HEK293T (cell line): Measurements from ENCODE around the gene OCA2.

Experiments
- CTCF ChIA-PET: fragments of 350-600 bp; formaldehyde crosslinking; extraction: SDS; loops from one replicate; lab custom pipeline; 2021; ENCODE audit warnings: antibody characterized with exemption, inconsistent platforms; lab: Yijun Ruan, JAX
- POLR2A ChIA-PET: fragments of 350-600 bp; formaldehyde crosslinking; extraction: SDS; loops from one replicate; lab custom pipeline; 2020; ENCODE audit warnings: antibody characterized with exemption, inconsistent platforms; lab: Yijun Ruan, JAX
- DNase-seq: peaks from one replicate; pipeline ENCODE4 v3.0.0; 2012; ENCODE audit warnings: mixed read lengths; ENCODE audit errors: extremely low spot score
- ARNT ChIP-seq: fragments of 450-650 bp; IDR thresholded peaks from 2 replicates; pipeline ENCODE4 v1.6.1; 2017; ENCODE audit warnings: mild to moderate bottlenecking
- BHLHE40 ChIP-seq: fragments of 450-650 bp; IDR thresholded peaks from 2 replicates; pipeline ENCODE4 v1.6.1; 2016; ENCODE audit warnings: mild to moderate bottlenecking, moderate library complexity, borderline replicate concordance
- CTBP1 ChIP-seq: fragments of 450-650 bp; IDR thresholded peaks from 2 replicates; pipeline ENCODE4 v1.6.1; 2016; ENCODE audit warnings: borderline replicate concordance
- ELF4 ChIP-seq: fragments of 450-650 bp; IDR thresholded peaks from 2 replicates; pipeline ENCODE4 v1.6.1; 2017; ENCODE audit warnings: antibody characterized with exemption
- FOXA1 ChIP-seq: fragments of 450-650 bp; IDR thresholded peaks from 2 replicates; pipeline ENCODE4 v1.6.1; 2016; ENCODE audit warnings: mild to moderate bottlenecking
- FOXK2 ChIP-seq: fragments of 450-650 bp; IDR thresholded peaks from 2 replicates; pipeline ENCODE4 v1.6.1; 2016; ENCODE audit warnings: mild to moderate bottlenecking
- FOXM1 ChIP-seq: fragments of 450-650 bp; IDR thresholded peaks from 2 replicates; pipeline ENCODE4 v1.6.1; 2017; ENCODE audit warnings: mild to moderate bottlenecking, borderline replicate concordance
- HDGF ChIP-seq: fragments of 450-650 bp; IDR thresholded peaks from 2 replicates; pipeline ENCODE4 v1.6.1; 2017; ENCODE audit warnings: antibody characterized with exemption, borderline replicate concordance
- L3MBTL2 ChIP-seq: fragments of 450-650 bp; conservative IDR thresholded peaks from 2 replicates; pipeline ENCODE4 v1.6.1; 2016; ENCODE audit warnings: mild to moderate bottlenecking
- LEF1 ChIP-seq: fragments of 450-650 bp; IDR thresholded peaks from 2 replicates; pipeline ENCODE4 v1.6.1; 2017; ENCODE audit warnings: mild to moderate bottlenecking, borderline replicate concordance
- NFRKB ChIP-seq: fragments of 450-650 bp; IDR thresholded peaks from 2 replicates; pipeline ENCODE4 v1.6.1; 2016; ENCODE audit warnings: mild to moderate bottlenecking, moderate library complexity
- PKNOX1 ChIP-seq: fragments of 450-650 bp; IDR thresholded peaks from 2 replicates; pipeline ENCODE4 v1.6.1; 2016
- SP1 ChIP-seq: fragments of 450-650 bp; IDR thresholded peaks from 2 replicates; pipeline ENCODE4 v1.6.1; 2017
- SUZ12 ChIP-seq: fragments of 450-650 bp; IDR thresholded peaks from 2 replicates; pipeline ENCODE4 v1.6.1; 2016; ENCODE audit warnings: mild to moderate bottlenecking
- TARDBP ChIP-seq: fragments of 450-650 bp; IDR thresholded peaks from 2 replicates; pipeline ENCODE4 v1.6.1; 2016
- ZNF384 ChIP-seq: fragments of 450-650 bp; IDR thresholded peaks from 2 replicates; pipeline ENCODE4 v1.6.1; 2016

The OCA2 gene

GRCh38 chr15:28128031-28128430 is 28.9 kb upstream of the OCA2 start:
- no peak for DNase-seq
- CTCF ChIA-PET, result no interaction called here
- POLR2A ChIA-PET, result no interaction called here
- no peak for TF ChIP-seq ARNT
- no peak for TF ChIP-seq ELF4
- TF ChIP-seq NFRKB, result no peak
- no peak for TF ChIP-seq FOXM1
- no peak for TF ChIP-seq FOXK2
- TF ChIP-seq FOXA1, result no peak
- TF ChIP-seq ZNF384, result no peak
- no peak for TF ChIP-seq HDGF
- TF ChIP-seq PKNOX1, result no peak
- no peak for TF ChIP-seq L3MBTL2
- no peak for TF ChIP-seq BHLHE40
- TF ChIP-seq SUZ12, result no peak
- no peak for TF ChIP-seq CTBP1
- TF ChIP-seq LEF1, result no peak

GRCh38 chr15:28127036-28127435 is 27.9 kb upstream of the OCA2 start:
- no peak for DNase-seq
- ChIA-PET POLR2A (no interaction called here), CTCF (no interaction called here)
- TF ChIP-seq BHLHE40, result no peak
- no peak for TF ChIP-seq SP1
- TF ChIP-seq FOXA1, result no peak
- no peak for TF ChIP-seq CTBP1
- TF ChIP-seq FOXK2, result no peak
- TF ChIP-seq ELF4, result no peak
- no peak for TF ChIP-seq ZNF384

DNA sequence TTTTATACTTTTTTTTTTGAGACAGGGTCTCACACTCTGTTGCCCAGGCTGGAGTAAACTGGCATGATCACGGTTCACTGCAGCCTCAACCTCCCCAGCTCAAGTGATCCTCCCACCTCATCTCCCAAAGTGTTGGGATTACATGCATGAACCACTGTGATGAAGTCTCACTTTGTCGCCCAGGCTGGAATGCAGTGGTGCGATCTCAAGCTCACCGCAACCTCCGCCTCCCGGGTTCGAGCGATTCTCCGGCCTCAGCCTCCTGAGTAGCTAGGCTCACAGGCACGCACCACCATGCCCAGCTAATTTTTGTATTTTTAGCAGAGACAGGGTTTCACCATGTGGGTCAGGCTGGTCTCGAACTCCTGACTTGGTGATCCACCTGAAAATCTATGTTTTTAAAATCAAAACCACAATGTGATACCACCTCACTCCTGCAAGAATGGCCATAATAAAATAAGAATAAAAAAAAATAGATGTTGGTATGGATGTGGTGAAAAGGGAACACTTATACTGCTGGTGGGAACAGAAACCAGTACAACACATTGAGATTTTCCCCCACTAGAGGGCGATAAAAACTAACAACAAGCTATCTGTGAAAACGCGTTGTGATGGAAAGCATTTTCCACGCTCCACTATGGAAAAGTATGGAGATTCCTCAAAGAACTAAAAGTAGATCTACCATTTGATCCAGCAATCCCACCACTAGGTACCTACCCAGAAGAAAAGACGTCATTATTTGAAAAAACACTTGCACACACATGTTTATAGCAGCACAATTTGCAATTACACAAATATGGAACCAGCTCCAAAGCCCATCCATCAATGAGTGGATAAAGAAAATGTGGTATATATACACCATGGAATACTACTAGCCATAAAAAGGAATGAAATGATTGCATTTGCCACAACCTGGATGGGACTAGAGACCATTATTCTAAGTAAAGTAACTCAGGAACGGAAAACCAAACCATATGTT is 26.8 kb upstream of the OCA2 start:
- TF ChIP-seq CTBP1, result no peak
- no peak for TF ChIP-seq BHLHE40
- TF ChIP-seq FOXA1, result no peak
- no peak for TF ChIP-seq ELF4
- TF ChIP-seq PKNOX1, result no peak
- TF ChIP-seq FOXK2, result no peak
- no peak for TF ChIP-seq HDGF
- TF ChIP-seq L3MBTL2, result no peak
- no peak for TF ChIP-seq LEF1
- no peak for TF ChIP-seq ZNF384
- no peak for TF ChIP-seq FOXM1
- TF ChIP-seq ARNT, result no peak
- TF ChIP-seq NFRKB, result no peak
- TF ChIP-seq TARDBP, result no peak
- no peak for TF ChIP-seq SUZ12
- ChIA-PET CTCF (interaction anchor here (0.7 to 1.1 kb wide), 4 partner anchors 8 to 27 kb away, joined by 3 to 9 read pairs (median 4); partner anchors contain the start of gene OCA2), POLR2A (interaction anchor here (0.8 kb wide), 1 partner anchor 158 kb away, joined by 3 read pairs; no protein-coding TSS in a partner anchor)
- peak; percentile 23 for DNase-seq

DNA sequence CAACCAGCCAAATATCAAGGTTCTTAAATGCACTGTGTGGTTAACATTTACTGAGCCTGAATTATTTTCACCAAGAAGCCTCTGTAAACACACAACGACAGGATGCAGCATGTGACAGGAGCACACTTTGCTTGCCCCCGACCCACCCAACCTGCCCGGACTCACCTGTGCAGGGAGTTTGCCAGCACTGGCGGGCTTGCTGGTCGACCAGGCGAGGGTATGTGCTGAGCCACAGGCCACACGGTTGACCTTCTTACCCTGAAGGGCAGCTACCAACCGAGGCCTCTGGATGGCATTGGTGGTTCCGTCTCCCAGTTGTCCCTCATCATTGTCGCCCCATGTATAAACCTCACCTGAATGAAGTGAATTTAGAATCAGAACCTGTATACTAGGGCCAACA is 25.7 kb upstream of the OCA2 start:
- ChIA-PET POLR2A (no interaction called here), CTCF (no interaction called here)
- TF ChIP-seq ZNF384, result no peak
- no peak for DNase-seq

- ChIA-PET CTCF (no interaction called here), POLR2A (no interaction called here)
- no peak for TF ChIP-seq BHLHE40
- TF ChIP-seq FOXA1, result no peak
- no peak for TF ChIP-seq PKNOX1
- no peak for TF ChIP-seq NFRKB
- TF ChIP-seq ARNT, result no peak
- no peak for TF ChIP-seq FOXK2
- no peak for TF ChIP-seq FOXM1
- no peak for TF ChIP-seq ELF4
- TF ChIP-seq L3MBTL2, result no peak
- no peak for TF ChIP-seq SP1
- no peak for TF ChIP-seq SUZ12
- no peak for TF ChIP-seq HDGF
- no peak for TF ChIP-seq ZNF384
- TF ChIP-seq LEF1, result no peak
- no peak for TF ChIP-seq CTBP1
- no peak for TF ChIP-seq TARDBP
- DNase-seq, result peak; percentile 60
Measured at GRCh38 chr15:28123408-28124023, 24.4 kb upstream of the OCA2 start.
